ENCODE measurements around the gene NPR1. TPM values are rescaled to one million over a fixed set of nuclear protein-coding genes. Genes with fewer than 3 reads are reported as not detected.

Gene NPR1
- total and polyA plus RNA-seq, 4 donors: 2.8 to 15.8 (median 8.7) TPM

GRCh38 chr1:153727463-153728304 is 49.2 kb downstream of the NPR1 start, which contains the start of gene INTS3:
Gene INTS3, plus strand, starts transcription at chr1:153728050. Its CDS starts 585 bp downstream, at chr1:153728635.
- TF ChIP-seq, protein P1, sequence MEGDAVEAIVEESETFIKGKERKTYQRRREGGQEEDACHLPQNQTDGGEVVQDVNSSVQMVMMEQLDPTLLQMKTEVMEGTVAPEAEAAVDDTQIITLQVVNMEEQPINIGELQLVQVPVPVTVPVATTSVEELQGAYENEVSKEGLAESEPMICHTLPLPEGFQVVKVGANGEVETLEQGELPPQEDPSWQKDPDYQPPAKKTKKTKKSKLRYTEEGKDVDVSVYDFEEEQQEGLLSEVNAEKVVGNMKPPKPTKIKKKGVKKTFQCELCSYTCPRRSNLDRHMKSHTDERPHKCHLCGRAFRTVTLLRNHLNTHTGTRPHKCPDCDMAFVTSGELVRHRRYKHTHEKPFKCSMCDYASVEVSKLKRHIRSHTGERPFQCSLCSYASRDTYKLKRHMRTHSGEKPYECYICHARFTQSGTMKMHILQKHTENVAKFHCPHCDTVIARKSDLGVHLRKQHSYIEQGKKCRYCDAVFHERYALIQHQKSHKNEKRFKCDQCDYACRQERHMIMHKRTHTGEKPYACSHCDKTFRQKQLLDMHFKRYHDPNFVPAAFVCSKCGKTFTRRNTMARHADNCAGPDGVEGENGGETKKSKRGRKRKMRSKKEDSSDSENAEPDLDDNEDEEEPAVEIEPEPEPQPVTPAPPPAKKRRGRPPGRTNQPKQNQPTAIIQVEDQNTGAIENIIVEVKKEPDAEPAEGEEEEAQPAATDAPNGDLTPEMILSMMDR (IDR thresholded peaks at IDR 0.05; ENCODE audit: low read depth, low read length, missing input control): no peak
- TF ChIP-seq FOXA1 (IDR thresholded peaks at IDR 0.05): no peak
- TF ChIP-seq, protein P2, sequence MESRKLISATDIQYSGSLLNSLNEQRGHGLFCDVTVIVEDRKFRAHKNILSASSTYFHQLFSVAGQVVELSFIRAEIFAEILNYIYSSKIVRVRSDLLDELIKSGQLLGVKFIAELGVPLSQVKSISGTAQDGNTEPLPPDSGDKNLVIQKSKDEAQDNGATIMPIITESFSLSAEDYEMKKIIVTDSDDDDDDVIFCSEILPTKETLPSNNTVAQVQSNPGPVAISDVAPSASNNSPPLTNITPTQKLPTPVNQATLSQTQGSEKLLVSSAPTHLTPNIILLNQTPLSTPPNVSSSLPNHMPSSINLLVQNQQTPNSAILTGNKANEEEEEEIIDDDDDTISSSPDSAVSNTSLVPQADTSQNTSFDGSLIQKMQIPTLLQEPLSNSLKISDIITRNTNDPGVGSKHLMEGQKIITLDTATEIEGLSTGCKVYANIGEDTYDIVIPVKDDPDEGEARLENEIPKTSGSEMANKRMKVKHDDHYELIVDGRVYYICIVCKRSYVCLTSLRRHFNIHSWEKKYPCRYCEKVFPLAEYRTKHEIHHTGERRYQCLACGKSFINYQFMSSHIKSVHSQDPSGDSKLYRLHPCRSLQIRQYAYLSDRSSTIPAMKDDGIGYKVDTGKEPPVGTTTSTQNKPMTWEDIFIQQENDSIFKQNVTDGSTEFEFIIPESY (IDR thresholded peaks at IDR 0.05): peak; percentile 62
- peak; percentile 90 for TF ChIP-seq YY1 (IDR thresholded peaks at IDR 0.05)
- no peak for TF ChIP-seq HNF4G (IDR thresholded peaks at IDR 0.05)
- peak; percentile 27 for TF ChIP-seq NR2F2 (IDR thresholded peaks at IDR 0.05)
- no peak for TF ChIP-seq FOXA2 (IDR thresholded peaks at IDR 0.05)
- TF ChIP-seq SP1 (IDR thresholded peaks at IDR 0.05): peak; percentile 95
- TF ChIP-seq TAF1 (conservative IDR thresholded peaks at IDR 0.05): no peak
- TF ChIP-seq JUND (IDR thresholded peaks at IDR 0.05): no peak
- TF ChIP-seq GABPA (IDR thresholded peaks at IDR 0.05 in 1 of 2, conservative IDR thresholded peaks at IDR 0.05 in 1 of 2): peak; percentile 78 to 93
- peak in 1 of 2 donors; percentile 34 for TF ChIP-seq RXRA (IDR thresholded peaks at IDR 0.05)
- TF ChIP-seq, protein P3, sequence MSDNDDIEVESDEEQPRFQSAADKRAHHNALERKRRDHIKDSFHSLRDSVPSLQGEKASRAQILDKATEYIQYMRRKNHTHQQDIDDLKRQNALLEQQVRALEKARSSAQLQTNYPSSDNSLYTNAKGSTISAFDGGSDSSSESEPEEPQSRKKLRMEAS (IDR thresholded peaks at IDR 0.05): peak; percentile 70
- TF ChIP-seq HNF4A (conservative IDR thresholded peaks at IDR 0.05): peak in 1 of 2 donors; percentile 15
- Histone ChIP-seq H3K27ac (ENCODE audit: low read depth in 1 of 2, low read length in 2 of 2) (peak within 1 kb of the TSS; percentile 89 to 97), H3K9ac (ENCODE audit: low read depth in 1 of 2, low read length in 2 of 2) (peak within 1 kb of the TSS; percentile 91 to 95), H3K36me3 (ENCODE audit: control insufficient read depth in 4 of 4, insufficient read depth in 3 of 4, low read depth in 1 of 4, low read length in 3 of 4) (peaks cover 0 to 2% (median 0%) of the 10 kb centered on the region in 4 donors), H3K27me3 (ENCODE audit: control insufficient read depth in 4 of 4, insufficient read depth in 4 of 4, low read length in 3 of 4) (no peaks in the 10 kb centered on the region), H3K9me3 (ENCODE audit: control insufficient read depth in 4 of 4, low read length in 3 of 4) (no peaks in the 10 kb centered on the region), H3K4me1 (ENCODE audit: control insufficient read depth in 4 of 4, insufficient read depth in 4 of 4, low read length in 3 of 4) (peaks cover 2 to 29% (median 24%) of the 10 kb centered on the region in 4 donors), H3K4me3 (ENCODE audit: low read depth in 1 of 3, low read length in 3 of 3) (peak within 1 kb of the TSS; percentile 80 to 95 (median 88))
- DNase-seq (ENCODE audit: low spot score): peak; percentile 98
- WGBS: under 1% methylated on average over 49 of the region's 49 CpGs

DNA sequence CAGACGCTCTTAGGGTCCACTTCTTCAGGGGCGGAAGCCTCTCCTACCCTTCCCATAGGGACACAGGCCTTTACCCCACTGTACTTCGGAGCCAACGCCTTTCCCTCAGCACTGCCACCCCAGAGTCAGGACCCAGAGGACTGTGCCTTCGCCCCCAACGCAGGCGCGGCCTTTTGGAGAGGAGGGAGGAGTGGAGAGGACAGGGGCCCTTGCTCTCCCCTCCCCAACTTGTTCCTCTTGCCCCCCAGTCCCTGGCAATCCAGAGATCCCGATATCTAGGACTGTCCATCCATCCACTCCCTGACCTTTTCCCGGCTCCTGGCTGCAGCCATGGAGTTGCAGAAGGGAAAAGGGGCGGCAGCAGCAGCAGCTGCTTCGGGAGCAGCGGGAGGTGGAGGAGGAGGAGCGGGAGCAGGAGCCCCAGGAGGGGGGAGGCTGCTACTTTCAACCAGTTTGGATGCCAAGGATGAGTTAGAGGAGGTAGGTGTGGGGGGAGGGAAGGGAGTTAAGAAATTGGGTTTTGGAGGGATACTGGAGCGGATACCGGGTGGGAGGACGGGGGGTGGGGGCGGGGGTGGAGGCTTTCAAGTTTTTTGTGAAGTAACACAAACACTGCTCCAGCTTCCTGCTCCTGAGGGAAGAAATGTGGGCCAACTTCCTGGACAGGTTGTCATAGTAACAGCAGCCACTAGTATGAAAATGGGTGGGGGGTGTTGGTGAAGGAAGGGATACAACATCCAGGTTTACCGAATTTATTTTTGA is 50.0 kb downstream of the NPR1 start:
- Histone ChIP-seq H3K4me3 (ENCODE audit: low read depth in 1 of 3, low read length in 3 of 3) (peak overlapping the region; percentile 80 to 94 (median 88)), H3K27ac (ENCODE audit: low read depth in 1 of 2, low read length in 2 of 2) (peak overlapping the region; percentile 89 to 97), H3K9me3 (ENCODE audit: control insufficient read depth in 4 of 4, low read length in 3 of 4) (no peaks in the 10 kb centered on the region), H3K4me1 (ENCODE audit: control insufficient read depth in 4 of 4, insufficient read depth in 4 of 4, low read length in 3 of 4) (peaks cover 2 to 29% (median 24%) of the 10 kb centered on the region in 4 donors), H3K9ac (ENCODE audit: low read depth in 1 of 2, low read length in 2 of 2) (peak overlapping the region; percentile 91 to 95), H3K27me3 (ENCODE audit: control insufficient read depth in 4 of 4, insufficient read depth in 4 of 4, low read length in 3 of 4) (no peaks in the 10 kb centered on the region), H3K36me3 (ENCODE audit: control insufficient read depth in 4 of 4, insufficient read depth in 3 of 4, low read depth in 1 of 4, low read length in 3 of 4) (peaks cover 0 to 2% (median 0%) of the 10 kb centered on the region in 4 donors)
- DNase-seq (ENCODE audit: low spot score): peak; percentile 52
- TF ChIP-seq, protein P4, sequence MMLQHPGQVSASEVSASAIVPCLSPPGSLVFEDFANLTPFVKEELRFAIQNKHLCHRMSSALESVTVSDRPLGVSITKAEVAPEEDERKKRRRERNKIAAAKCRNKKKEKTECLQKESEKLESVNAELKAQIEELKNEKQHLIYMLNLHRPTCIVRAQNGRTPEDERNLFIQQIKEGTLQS (IDR thresholded peaks at IDR 0.05): no peak
- TF ChIP-seq TAF1 (conservative IDR thresholded peaks at IDR 0.05) (peak; percentile 38), RXRA (IDR thresholded peaks at IDR 0.05) (no peak)
- TF ChIP-seq, protein P1 (IDR thresholded peaks at IDR 0.05; ENCODE audit: low read depth, low read length, missing input control): no peak
- TF ChIP-seq, protein P3 (IDR thresholded peaks at IDR 0.05): no peak
- under 1% methylated on average over 19 of the region's 19 CpGs for WGBS

Measured in liver (tissue), 9 donors.